Spleen (tissue), 7 donors: ENCODE results near the gene SZRD1.

Experiments used
- POLR2A ChIP-seq, 3 donors: fragments of 450-650 bp; IDR thresholded peaks; one replicate each; pipeline ENCODE4 v1.5.1; 2017; ENCODE audit warnings: antibody characterized with exemption in 3 of 3, mild to moderate bottlenecking in 1 of 3
- POLR2AphosphoS5 ChIP-seq, 3 donors: sonication (generic); formaldehyde crosslinking; IDR thresholded peaks; one replicate each; pipeline ENCODE4 v1.5.1; 2017; ENCODE audit warnings: antibody characterized with exemption in 3 of 3
- TF ChIP-seq, protein P1 (sequence below), 11 experiments: fragments of 200-600 bp in 7 of 11; fragments of 450-650 bp in 4 of 11; sonication (generic) in 4 of 11; IDR thresholded peaks in 8 of 11; conservative IDR thresholded peaks in 3 of 11; 1 replicate in 7 of 11; 2 replicates in 4 of 11; pipeline versions ENCODE4 v1.4.0 to v1.8.0; 2016 to 2021; ENCODE audit warnings: antibody characterized with exemption in 11 of 11, inconsistent platforms in 4 of 11, mild to moderate bottlenecking in 1 of 11
- donor health status: DM: no; HTN: no; CAD: no; lungs with moderate emphysema.
- donor health status: DM: no; HTN: no; CAD: no.
- donor health status: DM: no; HTN: no; CAD: no.

DNA sequence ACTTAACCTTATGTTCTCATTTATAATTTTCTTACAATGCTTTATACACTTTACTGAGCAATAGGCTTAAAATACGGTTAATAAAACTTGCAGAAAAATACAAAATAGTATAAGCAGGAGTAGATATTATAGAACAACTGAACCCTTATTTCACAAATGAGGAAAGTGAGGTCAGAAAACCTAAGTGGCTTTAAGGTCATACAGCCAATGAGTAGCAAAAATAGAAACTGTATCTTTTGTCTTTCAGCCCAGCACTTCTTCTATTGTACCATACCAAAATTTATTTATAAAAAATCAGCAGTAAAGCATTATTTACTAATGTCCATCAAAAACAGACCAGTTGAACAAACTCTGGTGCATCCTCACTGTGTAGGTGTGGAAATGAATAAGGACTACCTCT is 26.4 kb upstream of the SZRD1 start:
- TF ChIP-seq, protein P1, sequence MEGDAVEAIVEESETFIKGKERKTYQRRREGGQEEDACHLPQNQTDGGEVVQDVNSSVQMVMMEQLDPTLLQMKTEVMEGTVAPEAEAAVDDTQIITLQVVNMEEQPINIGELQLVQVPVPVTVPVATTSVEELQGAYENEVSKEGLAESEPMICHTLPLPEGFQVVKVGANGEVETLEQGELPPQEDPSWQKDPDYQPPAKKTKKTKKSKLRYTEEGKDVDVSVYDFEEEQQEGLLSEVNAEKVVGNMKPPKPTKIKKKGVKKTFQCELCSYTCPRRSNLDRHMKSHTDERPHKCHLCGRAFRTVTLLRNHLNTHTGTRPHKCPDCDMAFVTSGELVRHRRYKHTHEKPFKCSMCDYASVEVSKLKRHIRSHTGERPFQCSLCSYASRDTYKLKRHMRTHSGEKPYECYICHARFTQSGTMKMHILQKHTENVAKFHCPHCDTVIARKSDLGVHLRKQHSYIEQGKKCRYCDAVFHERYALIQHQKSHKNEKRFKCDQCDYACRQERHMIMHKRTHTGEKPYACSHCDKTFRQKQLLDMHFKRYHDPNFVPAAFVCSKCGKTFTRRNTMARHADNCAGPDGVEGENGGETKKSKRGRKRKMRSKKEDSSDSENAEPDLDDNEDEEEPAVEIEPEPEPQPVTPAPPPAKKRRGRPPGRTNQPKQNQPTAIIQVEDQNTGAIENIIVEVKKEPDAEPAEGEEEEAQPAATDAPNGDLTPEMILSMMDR (IDR thresholded peaks at IDR 0.05 in 8 of 11, conservative IDR thresholded peaks at IDR 0.05 in 3 of 11) = no peak
- TF ChIP-seq POLR2A (IDR thresholded peaks at IDR 0.05) (no peak), POLR2AphosphoS5 (IDR thresholded peaks at IDR 0.05) (no peak)
